ENCODE measurements around the gene SMAD9.
"Not testable (repeated sequence)": the region's sequence is repeated elsewhere in the genome, so short reads cannot be mapped to it uniquely, and the experiment has no call there.

Gene SMAD9

DNA sequence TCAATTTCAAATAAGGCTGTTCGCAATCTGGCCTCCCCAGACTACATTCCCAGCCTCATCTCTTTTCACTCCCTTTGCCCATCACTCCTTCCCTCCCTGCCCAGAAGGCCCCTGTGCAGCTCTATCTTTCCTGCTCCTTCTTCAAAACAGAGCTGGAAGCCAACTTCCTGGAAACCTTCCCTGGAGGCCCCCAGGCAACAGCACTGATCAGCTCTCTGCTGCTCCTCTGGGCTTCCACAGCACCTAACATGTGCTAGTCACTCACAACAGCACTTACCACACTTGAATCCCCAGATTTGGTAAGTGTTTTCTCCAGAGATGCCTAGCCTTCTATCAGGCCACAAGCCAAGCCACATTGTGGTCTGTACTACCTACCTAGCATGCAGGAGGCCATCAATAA is 9.5 kb downstream of the SMAD9 start:
- no peak for DNase-seq (ENCODE audit: low spot score)

DNA sequence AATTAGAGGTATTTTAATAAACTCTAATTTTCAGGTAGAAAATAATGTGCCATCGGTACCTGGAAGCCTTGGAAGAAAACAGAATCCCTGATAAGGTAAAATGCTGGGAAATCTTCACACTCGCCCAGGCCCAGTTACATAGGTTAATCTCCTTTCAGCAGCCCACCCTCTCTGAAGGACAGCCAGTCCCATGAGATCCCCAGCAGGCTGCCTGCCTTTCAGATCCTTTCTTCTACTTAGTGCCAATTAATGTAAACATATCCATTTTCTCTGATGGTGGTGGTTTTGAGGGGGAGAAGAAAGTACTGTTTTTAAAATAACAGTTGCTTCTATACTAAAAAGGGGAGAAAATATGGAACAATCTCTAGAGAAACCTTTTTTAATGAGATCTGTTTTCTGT is 12.2 kb downstream of the SMAD9 start:
- DNase-seq (ENCODE audit: low spot score) = no peak

DNA sequence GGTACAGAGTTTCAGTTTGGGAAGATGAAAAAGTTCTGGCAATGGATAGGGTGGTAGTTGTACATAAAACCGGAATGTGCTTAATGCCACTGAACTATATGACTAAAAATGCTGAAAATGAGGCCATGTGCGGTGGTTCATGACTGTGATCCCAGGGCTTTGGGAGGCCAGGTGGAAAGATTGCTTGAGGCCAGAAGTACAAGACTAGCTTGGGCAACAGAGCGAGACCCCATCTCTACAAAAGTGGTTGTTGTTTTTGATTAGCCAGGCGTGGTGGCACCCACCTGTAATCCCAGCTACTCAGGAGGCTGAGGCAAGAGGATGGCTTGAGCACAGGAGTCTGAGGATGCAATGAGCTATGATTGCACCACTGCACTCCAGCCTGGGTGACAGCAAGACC is 12.8 kb downstream of the SMAD9 start:
- no peak for DNase-seq (ENCODE audit: low spot score)

DNA sequence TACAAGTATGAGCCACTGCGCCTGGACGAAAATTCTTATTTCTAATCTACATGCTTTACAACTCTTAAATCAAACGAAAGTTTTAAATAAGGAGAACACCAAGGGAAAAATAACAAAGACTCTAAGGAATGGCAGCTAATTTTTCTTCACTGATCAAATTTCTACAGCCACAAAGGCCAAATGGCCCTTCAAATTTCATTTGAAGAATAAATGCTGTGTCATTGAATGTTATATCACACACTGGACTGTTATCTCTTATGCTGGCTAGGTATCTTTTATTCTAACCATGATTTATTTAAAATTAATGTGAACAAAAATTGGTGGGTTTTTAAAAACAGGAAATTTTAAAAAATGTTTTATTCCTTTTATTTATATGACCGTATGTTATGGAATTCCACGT is 14.1 kb downstream of the SMAD9 start:
- no peak for DNase-seq (ENCODE audit: low spot score)

DNA sequence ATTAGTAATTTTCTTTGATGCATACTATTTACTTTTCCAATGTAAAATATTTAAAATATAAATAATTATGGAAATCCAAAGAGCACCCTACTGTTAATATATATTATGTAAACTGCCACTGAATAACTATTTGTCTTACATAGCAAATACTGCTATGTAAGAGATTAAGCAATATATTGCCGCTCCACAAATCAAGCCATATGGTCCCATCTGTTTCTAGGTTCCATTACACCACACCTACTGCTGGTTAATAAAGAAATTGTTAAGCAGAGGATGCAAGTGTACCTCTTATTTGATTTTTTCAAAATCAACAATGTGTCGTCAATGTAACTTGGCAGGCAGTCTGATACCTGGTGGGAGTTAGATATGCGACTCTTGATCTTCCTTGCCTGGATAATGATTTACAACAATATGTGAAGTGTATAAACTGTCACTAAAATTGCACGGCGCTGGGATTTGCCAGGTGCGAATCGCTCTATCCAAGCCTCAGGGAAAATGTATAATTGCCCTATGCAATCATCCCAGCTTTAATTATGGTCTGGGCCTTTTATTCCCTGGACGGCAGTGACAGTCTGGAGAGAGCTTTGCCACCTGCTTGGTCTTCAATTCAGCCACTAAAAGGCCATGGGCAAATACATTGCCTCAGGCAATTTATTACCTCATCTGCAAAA is 16.0 kb downstream of the SMAD9 start:
- DNase-seq (ENCODE audit: low spot score) = no peak

DNA sequence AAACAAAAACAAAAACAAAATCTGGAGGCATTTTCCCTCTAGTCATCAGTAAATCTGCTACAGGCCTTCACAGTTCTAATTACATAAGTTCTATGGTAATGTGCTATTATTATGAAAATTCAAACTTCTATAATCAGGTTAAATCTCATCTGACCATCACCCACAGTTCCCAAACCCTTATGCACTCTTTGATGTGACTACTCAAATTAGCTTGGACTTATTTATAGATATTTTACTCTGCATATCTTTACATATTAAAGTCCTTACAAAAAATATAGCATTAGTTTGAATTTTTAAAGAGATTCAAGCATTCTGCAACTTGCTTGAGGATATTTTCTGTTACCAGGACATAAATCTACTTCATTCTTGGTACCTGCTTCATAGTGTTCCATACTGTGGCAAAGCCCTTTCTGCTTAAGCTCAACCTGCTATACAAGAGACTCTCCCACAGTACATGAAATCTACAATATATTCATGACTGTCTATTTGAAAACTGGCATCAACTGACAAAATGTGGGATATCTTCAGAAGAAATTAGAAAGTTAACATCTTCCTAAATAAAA is 22.9 kb downstream of the SMAD9 start:
- no peak for DNase-seq (ENCODE audit: low spot score)

DNA sequence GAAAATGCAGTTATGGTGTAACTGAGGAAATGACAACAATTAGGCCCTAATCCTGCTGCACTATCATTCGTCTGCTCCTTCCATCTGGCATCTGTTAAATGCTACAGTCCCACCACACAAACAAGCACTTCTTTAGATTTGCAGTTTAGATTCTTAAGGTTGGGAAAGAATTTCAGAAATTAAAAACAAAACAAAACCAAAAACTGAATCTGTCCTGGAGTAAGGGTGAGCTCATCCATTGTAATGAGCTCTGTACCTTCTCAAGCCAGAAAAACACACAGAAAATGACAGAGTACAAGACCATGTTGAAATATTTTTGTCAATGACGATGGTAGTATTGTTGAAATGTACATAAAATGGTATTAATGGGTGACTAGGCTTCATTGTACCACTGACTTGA is 28.3 kb downstream of the SMAD9 start:
- DNase-seq (ENCODE audit: low spot score) = peak; percentile 48

DNA sequence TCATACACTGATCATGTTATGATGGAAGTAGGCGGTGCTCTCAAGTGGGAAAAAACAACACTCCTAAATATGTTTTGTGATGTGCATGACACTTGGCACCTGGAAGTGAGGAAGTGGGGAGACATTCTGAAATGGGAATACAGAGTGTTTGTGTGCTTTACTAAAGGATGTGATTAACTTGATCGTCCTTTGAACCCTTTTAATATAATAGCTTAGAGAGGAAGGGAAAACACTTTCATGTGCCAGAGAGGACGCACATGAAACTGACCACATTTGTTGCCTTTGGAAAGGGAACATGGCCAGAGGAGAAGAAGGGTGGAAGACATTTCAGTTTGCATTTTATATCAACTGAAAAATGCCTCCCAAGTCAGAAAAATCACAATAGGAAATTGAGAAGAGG is 31.4 kb downstream of the SMAD9 start:
- DNase-seq (ENCODE audit: low spot score) = no peak

DNA sequence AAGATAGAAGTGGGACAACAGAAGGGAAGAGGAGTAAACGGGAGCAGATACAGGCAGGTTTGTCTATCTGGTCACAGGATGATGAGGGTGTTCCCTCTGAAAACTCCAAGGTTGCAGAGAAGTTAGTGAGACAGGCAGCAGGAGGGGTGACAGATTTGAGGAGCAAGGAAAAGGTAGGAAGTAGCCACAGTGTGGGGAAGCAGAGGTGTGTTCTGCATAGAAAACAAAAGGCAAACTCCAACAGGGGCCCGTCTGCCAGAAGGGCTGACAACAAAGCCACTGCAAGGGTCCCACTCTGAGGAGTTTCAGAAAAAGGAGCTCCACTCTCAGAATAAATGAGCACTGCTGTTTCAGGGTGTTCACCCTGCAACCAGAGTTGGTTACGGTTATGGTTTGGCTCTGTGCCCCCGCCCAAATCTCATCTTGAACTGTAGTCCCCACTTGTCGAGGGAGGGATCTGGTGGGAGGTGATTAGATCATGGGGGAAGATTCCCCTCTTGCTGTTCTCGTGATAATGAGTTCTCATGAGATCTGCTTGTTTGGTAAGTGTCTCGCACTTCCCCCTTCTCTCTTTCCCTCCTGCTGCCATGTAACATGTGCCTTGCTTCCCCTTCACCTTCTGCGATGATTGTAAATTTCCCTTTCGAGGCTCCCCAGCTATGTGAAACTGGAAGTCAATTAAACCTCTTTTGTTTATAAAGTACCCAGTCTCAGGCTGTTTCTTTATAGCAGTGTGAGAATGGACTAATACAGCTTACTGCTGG is 32.1 kb downstream of the SMAD9 start:
- DNase-seq (ENCODE audit: low spot score) = no peak

DNA sequence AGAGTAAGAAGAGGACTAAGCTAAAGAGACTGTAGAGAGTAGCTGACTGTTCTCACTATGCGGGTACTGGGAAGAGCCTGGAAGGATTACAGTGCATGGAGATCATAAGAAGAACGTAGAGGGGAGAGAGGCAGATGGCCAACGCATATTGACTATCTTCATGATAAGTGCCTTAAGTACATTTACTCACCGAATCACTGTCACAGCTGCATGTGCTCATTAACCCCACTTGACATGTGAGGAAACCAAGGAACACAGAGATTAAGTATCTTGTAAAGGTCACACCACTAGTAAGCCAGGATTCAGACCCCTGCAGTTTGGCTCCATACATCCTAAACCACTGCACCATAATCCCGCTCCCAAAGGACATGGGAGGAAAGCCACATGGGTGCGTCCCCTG is 34.1 kb downstream of the SMAD9 start:
- no peak for DNase-seq (ENCODE audit: low spot score)

DNA sequence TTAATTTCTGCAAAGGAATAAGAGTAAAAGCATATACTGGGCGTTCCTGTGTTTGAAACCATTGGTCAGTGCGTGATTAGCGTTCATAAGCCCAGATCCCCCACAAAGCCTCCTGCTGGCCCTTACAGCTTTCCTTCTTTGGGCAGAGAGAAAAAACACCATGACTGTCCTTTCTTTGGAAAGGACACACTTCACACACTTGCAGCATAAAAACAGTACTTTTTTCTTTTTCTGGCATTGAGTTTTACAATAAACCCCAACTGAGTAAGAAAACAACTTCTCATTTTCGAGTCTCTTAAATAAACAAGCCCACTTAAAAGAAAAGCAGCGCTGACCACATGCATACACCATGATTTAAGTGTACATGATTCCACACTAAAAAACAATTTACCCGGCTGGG is 35.8 kb downstream of the SMAD9 start:
- DNase-seq (ENCODE audit: low spot score) = no peak

DNA sequence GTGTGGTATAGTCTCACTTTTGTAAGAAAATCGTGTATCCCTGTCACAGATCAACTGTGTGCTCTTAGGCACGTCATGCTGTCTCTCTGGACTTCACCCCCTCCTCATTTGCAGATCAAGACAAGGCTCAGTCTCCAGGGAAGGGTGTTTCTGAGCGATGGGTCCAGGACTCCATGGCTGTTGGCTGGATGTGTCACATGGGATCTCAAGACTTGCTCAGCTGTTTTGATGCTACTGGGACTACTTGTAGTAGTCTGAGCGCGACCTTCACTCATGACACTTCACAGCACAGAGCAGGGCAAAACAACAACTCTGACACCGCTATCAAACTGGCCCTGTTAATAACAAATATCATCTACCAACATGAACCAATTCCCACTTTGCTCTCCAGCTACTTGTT is 36.2 kb downstream of the SMAD9 start:
- DNase-seq (ENCODE audit: low spot score) = no peak

DNA sequence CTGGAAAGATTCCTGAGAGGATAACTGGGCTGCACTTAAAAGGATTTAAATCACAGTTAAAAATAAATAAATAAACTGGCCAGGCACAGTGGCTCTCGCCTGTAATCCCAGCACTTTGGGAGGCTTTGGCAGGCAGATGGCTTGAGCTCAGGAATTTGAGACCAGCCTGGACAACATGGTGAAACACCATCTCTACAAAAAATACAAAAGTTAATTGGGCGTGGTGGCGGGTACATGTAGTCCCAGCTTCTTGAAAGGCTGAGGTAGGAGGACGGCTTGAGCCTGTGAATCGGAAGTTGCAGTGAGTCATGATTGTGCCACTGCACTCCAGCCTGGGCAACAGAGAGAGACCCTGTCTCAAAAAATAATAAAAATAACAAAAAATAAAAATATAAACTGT is 36.6 kb downstream of the SMAD9 start:
- not testable (repeated sequence) for DNase-seq (ENCODE audit: low spot score)

DNA sequence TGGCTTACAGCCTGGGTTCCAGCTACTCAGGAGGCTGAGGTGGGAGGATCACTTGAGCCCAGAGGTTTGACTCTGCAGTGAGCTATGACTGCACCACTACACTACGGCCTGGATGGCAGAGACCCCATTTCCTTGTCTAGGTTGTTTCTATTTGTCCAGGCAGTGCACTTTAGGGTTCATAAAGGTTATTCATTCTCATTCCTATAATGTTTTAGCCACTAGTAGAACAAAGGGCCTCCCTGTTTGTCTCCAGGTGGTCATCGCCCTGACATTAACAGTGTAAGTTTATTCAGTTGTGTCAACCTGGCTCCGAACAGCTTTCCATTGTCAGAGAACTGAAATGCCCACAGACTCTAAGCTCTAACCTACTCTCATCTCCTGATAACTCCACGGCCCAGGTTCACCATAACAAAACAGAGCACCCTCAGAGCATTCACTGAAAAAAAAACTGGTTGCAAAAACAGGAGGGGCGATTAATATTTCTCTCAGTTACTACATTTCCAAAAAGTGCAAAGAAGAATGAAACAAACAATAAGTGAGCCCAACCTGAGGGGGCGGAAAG is 37.1 kb downstream of the SMAD9 start:
- no peak for DNase-seq (ENCODE audit: low spot score)

DNA sequence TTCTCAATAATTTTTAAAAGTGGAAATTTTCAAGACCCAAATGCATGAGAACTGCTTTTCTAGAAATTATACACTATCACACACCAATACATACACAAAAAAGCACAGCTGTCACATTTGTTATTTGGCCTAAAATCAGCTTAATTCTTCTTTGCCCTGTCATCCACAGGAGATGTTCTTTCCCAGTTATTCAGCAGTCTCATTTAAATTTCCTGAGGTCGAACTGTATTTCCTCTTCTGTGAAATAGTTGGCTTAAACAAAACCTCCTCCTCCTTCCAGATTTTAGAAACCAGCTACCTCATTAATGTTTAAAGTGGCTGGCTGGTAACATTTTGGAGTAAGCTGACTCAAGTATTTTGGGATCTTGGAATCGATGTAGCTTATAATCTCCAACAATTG is 39.1 kb downstream of the SMAD9 start:
- DNase-seq (ENCODE audit: low spot score) = peak; percentile 55

DNA sequence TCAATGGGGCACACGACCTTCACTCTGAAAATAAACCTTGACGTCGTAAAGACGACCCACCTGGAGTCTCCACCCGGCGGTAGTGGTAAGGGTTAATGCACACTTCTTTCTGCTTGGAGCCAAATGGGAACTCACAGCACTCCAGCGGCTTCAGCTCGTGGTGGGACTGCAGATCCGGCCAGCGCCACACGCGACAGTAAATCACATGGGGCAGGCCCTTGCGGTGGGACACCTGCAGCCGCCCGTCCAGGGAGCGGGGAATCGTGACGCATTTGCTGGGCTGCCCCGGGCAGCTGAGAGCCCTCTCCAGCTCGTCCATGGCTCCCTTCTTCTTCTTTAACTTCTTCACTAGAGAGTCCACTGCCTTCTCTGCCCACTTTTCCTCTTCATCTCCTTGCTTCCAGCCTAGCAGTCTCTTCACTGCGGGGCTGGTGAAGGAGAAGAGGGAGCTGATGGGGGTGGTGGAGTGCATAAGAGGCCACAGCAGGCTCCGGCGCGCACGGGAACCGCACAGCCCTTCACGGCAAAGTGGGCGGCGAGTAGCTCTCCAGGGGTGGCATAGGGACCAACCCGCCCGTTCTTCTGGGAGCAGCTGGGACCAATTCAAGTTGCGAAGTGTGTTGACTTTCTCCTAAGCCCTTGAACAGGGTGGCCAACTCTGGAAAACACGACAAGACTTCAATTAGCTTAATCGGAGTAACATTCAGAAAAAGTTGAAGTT is 40.7 kb downstream of the SMAD9 start:
- DNase-seq (ENCODE audit: low spot score) = no peak

DNA sequence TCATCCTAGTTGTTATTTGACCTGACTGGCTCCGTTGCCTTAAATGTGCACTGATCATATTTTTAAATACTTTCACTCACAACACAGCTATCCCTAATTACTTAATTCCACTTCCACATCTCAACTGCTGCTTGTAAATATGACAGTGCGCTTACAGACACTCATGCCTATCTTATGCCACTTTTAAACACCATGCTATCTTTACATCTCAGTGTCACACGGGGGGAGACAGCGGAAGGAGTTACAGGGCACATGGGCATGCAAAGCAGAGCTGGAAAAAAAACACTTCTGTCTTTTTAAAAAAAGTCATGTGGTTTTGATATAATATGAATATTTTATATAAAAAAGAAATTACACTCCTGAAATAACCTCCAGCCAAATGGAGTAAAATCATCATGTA is 44.1 kb downstream of the SMAD9 start:
- no peak for DNase-seq (ENCODE audit: low spot score)

DNA sequence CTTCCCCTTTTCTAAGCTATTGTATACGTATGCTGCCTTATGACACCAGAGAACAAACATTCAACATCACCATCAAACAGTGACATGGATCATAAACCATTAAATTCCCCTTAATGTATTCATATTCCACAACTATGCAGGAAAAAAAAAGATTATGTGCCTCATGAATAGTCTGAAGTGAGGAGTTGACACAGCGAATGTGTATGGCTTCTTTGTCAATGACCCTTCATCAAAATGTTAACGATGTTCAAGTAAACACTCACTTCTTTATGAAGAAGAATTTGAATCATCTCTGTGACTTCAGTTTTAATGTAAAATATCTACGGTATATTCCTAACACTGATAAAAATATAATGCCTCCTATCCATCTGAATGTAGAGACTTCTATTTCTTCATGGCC is 44.6 kb downstream of the SMAD9 start:
- DNase-seq (ENCODE audit: low spot score) = no peak

DNA sequence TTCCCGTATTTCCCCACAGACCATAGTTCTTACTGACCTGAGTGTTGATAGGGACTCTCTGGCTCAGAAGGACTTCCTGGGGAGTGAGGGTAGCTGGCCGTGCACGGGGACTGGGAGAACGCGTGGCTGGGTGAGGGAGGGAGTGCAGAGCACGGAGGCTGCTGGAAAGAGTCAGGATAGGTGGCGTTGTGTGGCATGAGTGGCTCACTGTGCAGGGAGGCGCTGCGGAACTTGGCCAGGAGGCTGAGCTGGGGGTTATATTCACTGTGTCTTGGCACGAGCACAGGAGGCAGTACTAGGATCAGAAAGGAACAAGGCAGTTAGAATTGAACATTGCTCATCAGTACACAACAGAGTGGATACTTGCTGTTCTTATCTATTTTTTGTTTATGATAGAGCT is 47.4 kb downstream of the SMAD9 start:
- no peak for DNase-seq (ENCODE audit: low spot score)

DNA sequence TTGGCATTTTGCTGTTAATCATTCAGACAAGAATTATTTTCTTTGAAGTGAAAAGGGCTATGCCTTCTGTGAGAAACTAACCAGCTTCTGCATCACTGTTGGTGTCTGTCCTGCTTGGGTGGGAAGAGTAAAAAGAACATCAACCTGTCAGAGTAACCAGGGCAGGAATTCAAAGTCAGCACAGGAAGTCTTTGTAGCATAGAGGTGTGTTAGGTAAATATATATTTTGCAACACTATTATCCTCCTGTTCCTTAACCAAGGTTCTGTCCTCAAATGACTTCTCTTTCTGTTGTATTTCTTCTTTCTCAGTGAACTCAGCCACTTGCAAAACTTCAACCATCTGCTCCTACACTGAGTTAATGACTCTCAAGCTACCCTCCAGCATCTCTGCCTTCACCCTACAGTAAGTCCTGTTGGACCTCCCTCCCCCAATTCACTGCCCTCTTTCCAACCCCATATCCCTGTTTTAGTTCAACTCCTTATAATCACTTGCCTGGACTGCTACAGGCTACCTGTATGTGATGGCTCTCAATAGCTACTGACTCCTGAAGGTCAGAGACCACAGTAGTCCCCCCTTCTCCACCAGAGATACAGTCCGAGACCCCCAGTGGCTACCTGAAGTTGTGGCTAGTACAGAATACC is 49.9 kb downstream of the SMAD9 start:
- DNase-seq (ENCODE audit: low spot score) = no peak

DNA sequence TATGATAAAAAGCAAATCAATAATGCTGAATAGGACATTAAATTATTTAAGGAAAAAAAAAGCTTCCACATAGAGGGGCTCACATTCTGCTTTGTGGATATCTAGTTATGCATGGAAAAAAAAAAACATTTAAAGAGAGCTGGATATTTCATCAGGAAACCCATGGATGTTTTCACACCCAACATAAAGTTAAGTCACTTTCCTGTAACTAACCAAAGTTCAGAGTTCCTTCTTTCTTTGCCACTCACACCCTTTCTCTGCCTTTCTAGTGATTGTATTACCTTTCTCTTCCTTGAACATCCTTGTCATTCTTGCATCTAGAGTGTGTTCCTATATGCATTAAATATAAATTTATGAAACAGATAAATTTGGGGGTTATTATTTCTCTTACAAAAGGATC is 53.8 kb downstream of the SMAD9 start:
- no peak for DNase-seq (ENCODE audit: low spot score)

DNA sequence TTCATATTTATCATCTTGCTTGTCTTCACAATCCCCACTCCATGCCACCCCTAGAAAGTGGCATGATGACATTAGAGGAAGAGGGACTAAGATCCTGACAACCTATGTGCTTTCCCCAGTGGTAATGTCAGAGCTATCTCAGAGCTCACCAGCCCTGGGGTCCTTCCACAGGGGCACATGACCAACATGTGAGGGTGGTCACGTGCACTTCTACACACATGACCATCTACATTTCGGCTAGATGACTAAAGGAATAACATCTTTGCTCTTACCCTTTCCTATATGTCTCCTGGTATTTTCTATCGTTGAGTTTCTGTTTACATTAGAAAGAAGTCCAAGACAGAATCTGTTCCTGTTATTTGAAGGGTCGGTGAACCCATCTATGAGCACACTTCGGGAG is 54.8 kb downstream of the SMAD9 start:
- DNase-seq (ENCODE audit: low spot score) = no peak
